PC-3 (cell line): Measurements from ENCODE around the gene EIF2S2. TPM values are rescaled to one million over a fixed set of nuclear protein-coding genes. Genes with fewer than 3 reads are reported as not detected.

ENCODE experiments used
- ATAC-seq: fragments of 200-7000 bp; cut with Tn5 transposase; 2 replicates; pipeline ENCODE4 v1.9.1; 2020; ENCODE audit warnings: mild to moderate bottlenecking, moderate library complexity
- BruUV-seq: library from RNA; stranded (reverse); fragments of 400-500 nt; replicated peaks from 2 replicates; lab custom pipeline; 2021; lab: Mats Ljungman, UMichigan
- CTCF ChIA-PET: fragments of 300-600 bp; sonication (Branson Sonifier 250); formaldehyde crosslinking; loops from one replicate; lab custom pipeline; 2022; ENCODE audit warnings: antibody characterized with exemption; lab: Charles Lee
- POLR2A ChIA-PET: fragments of 300-600 bp; sonication (Branson Sonifier 250); formaldehyde crosslinking; loops from one replicate; lab custom pipeline; 2022; ENCODE audit warnings: antibody characterized with exemption; ENCODE audit not compliant: unreplicated experiment; lab: Charles Lee
- DNase-seq: peaks from one replicate; pipeline ENCODE4 v3.0.0-alpha.2; 2015
- H2AFZ ChIP-seq: fragments of 300-600 bp; sonication (generic); 2 replicates; pipeline ENCODE4 v1.6.0; 2016; ENCODE audit warnings: antibody characterized with exemption, low read length
- H3F3A ChIP-seq: fragments of 300-600 bp; sonication (generic); one replicate; pipeline ENCODE4 v1.6.0; 2017; ENCODE audit warnings: antibody characterized with exemption, low read length, control low read depth, mild to moderate bottlenecking; ENCODE audit not compliant: unreplicated experiment
- H3K27ac ChIP-seq: fragments of 300-600 bp; sonication (generic); 2 replicates; pipeline ENCODE4 v1.5.1; 2016; ENCODE audit warnings: mild to moderate bottlenecking, low read length
- H3K27me3 ChIP-seq: fragments of 300-600 bp; sonication (generic); 2 replicates; pipeline ENCODE4 v1.6.1; 2016; ENCODE audit warnings: low read length, mixed read lengths
- H3K36me3 ChIP-seq: fragments of 300-600 bp; sonication (generic); 2 replicates; pipeline ENCODE4 v1.6.1; 2016; ENCODE audit warnings: low read depth, mixed run types, low read length, mixed read lengths
- H3K4me1 ChIP-seq: fragments of 300-600 bp; sonication (generic); 2 replicates; pipeline ENCODE4 v1.5.1; 2016; ENCODE audit warnings: low read length; ENCODE audit not compliant: insufficient read depth
- H3K4me2 ChIP-seq: fragments of 300-600 bp; sonication (generic); 2 replicates; pipeline ENCODE4 v1.6.0; 2016; ENCODE audit warnings: low read length
- H3K4me3 ChIP-seq: fragments of 300-600 bp; sonication (generic); 2 replicates; pipeline ENCODE4 v1.5.1; 2016; ENCODE audit warnings: mild to moderate bottlenecking, low read length, mixed read lengths
- H3K79me2 ChIP-seq: fragments of 300-600 bp; sonication (generic); 2 replicates; pipeline ENCODE4 v1.6.1; 2017; ENCODE audit warnings: low read length, mixed read lengths
- H3K9ac ChIP-seq: fragments of 300-600 bp; sonication (generic); 2 replicates; pipeline ENCODE4 v1.6.0; 2016; ENCODE audit warnings: mild to moderate bottlenecking, low read length
- H3K9me2 ChIP-seq: fragments of 300-600 bp; sonication (generic); replicated peaks from 2 replicates; pipeline ENCODE4 v1.6.1; 2016; ENCODE audit warnings: mixed run types, low read length, mixed read lengths
- H3K9me3 ChIP-seq: fragments of 300-600 bp; sonication (generic); 2 replicates; pipeline ENCODE4 v1.6.1; 2016; ENCODE audit warnings: low read length, mixed read lengths
- H4K20me1 ChIP-seq: fragments of 300-600 bp; sonication (generic); 2 replicates; pipeline ENCODE4 v1.6.1; 2016; ENCODE audit warnings: low read length, mixed read lengths
- EZH2 ChIP-seq: fragments of 300-600 bp; sonication (generic); IDR thresholded peaks from one replicate; pipeline ENCODE4 v1.6.1; 2017; ENCODE audit warnings: antibody characterized with exemption, mild to moderate bottlenecking, low read length; ENCODE audit not compliant: unreplicated experiment
- EZH2phosphoT487 ChIP-seq: fragments of 300-600 bp; sonication (generic); IDR thresholded peaks from 2 replicates; pipeline ENCODE4 v1.6.1; 2018; ENCODE audit warnings: mild to moderate bottlenecking, antibody characterized with exemption, low read length, borderline replicate concordance
- intact Hi-C: fragments of 100-400 bp; cut with micrococcal nuclease; formaldehyde crosslinking; loops from 2 replicates; pipeline ENCODE4 v1.9.0; 2023
- total RNA-seq: library from RNA; depleted of rRNA; stranded (reverse); fragments of >200 nt; gene quantifications from 2 replicates; pipeline ENCODE4 v1.2.3, GENCODE V29; 2014
- TF ChIP-seq, protein P1 (sequence below): fragments of 300-600 bp; sonication (generic); conservative IDR thresholded peaks from 2 replicates; pipeline ENCODE4 v1.5.1; 2017; ENCODE audit warnings: antibody characterized with exemption, low read depth, mild to moderate bottlenecking, low read length

EIF2S2 gene
- total RNA-seq, 1 experiment from 2014 or later: 83.4 TPM

- H3K9me3 ChIP-seq: no peaks in the 10 kb centered on the region
- no peak overlapping the region for H3K4me2 ChIP-seq
- no peaks in the 10 kb centered on the region for H3K27me3 ChIP-seq
- peaks cover 8% of the 10 kb centered on the region; the same call in 1 of the 2 replicates for H3K36me3 ChIP-seq
- no peak overlapping the region for H3K9ac ChIP-seq
- H3K27ac ChIP-seq: no peak overlapping the region
- H3F3A ChIP-seq: no peaks in the 10 kb centered on the region
- H3K4me3 ChIP-seq: no peak overlapping the region
- peaks cover 13% of the 10 kb centered on the region; the same call in 1 of the 2 replicates for H3K79me2 ChIP-seq
- H3K9me2 ChIP-seq: no peaks in the 10 kb centered on the region
- TSS peak; percentile 3 for BruUV-seq
- DNase-seq (no peak), ATAC-seq (no peak)
- ChIA-PET POLR2A (no interaction called here), CTCF (no interaction called here)
- no peak for TF ChIP-seq EZH2phosphoT487
- TF ChIP-seq EZH2: no peak
- TF ChIP-seq, protein P1, sequence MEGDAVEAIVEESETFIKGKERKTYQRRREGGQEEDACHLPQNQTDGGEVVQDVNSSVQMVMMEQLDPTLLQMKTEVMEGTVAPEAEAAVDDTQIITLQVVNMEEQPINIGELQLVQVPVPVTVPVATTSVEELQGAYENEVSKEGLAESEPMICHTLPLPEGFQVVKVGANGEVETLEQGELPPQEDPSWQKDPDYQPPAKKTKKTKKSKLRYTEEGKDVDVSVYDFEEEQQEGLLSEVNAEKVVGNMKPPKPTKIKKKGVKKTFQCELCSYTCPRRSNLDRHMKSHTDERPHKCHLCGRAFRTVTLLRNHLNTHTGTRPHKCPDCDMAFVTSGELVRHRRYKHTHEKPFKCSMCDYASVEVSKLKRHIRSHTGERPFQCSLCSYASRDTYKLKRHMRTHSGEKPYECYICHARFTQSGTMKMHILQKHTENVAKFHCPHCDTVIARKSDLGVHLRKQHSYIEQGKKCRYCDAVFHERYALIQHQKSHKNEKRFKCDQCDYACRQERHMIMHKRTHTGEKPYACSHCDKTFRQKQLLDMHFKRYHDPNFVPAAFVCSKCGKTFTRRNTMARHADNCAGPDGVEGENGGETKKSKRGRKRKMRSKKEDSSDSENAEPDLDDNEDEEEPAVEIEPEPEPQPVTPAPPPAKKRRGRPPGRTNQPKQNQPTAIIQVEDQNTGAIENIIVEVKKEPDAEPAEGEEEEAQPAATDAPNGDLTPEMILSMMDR: no peak
- peaks cover 9% of the 10 kb centered on the region for H3K4me1 ChIP-seq
- peaks cover 18% of the 10 kb centered on the region; the same call in 1 of the 2 replicates for H4K20me1 ChIP-seq
- H2AFZ ChIP-seq: no peak overlapping the region
- intact Hi-C loops: no loop called here
Observed at GRCh38 chr20:34072778-34073177, 39.3 kb downstream of the EIF2S2 start.

DNA sequence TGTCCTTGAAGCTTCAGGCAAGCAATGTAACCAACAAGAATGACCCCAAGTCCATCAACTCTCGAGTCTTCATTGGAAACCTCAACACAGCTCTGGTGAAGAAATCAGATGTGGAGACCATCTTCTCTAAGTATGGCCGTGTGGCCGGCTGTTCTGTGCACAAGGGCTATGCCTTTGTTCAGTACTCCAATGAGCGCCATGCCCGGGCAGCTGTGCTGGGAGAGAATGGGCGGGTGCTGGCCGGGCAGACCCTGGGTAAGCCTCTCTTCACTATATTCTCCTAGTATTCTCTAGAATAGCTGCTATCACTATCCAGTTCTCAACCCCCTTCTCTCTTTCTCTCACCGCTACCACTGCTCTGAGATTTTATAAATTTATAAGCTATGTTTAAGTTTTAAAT is 40.0 kb downstream of the EIF2S2 start:
- Histone ChIP-seq H2AFZ (no peak overlapping the region), H3K79me2 (peaks cover 13% of the 10 kb centered on the region; the same call in 1 of the 2 replicates), H3K9me3 (no peaks in the 10 kb centered on the region), H3K27me3 (no peaks in the 10 kb centered on the region), H3K9ac (no peak overlapping the region), H3K9me2 (no peaks in the 10 kb centered on the region), H3K27ac (no peak overlapping the region), H3K36me3 (peaks cover 8% of the 10 kb centered on the region; the same call in 1 of the 2 replicates), H3K4me3 (no peak overlapping the region), H4K20me1 (peaks cover 18% of the 10 kb centered on the region; the same call in 1 of the 2 replicates), H3K4me1 (peaks cover 9% of the 10 kb centered on the region), H3K4me2 (no peak overlapping the region), H3F3A (no peaks in the 10 kb centered on the region)
- ATAC-seq (no peak), DNase-seq (no peak)
- no peak for TF ChIP-seq EZH2phosphoT487
- TF ChIP-seq, protein P1: no peak
- BruUV-seq: no TSS peak
- POLR2A ChIA-PET: no interaction called here
- CTCF ChIA-PET: no interaction called here
- intact Hi-C loops: no loop called here

DNA sequence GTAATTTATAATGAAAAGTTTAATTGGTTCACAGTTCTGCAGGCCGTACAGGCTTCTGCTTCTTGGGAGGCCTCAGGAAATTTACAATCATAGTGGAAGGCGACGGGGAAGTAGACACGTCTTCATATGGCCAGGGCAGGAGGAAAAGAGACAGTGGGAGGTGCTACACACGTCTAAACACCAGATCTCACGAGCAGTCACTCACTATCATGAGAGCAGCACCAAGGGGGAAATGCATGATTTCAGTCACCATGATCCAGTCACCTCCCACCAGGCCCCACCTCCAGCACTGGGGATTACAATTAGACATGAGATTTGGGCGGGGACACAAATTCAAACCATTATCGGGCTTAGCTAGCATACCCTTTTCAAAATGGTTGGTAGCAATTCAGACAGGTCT is 41.2 kb downstream of the EIF2S2 start:
- no TSS peak for BruUV-seq
- H3F3A ChIP-seq: no peaks in the 10 kb centered on the region
- CTCF ChIA-PET: interaction anchor here (0.6 kb wide), 1 partner anchor 163 kb away, joined by 3 read pairs; no protein-coding TSS in a partner anchor
- H4K20me1 ChIP-seq: peaks cover 18% of the 10 kb centered on the region; the same call in 1 of the 2 replicates
- H3K36me3 ChIP-seq: peaks cover 2% of the 10 kb centered on the region; the same call in 1 of the 2 replicates
- H3K4me1 ChIP-seq: peaks cover 9% of the 10 kb centered on the region
- H3K27me3 ChIP-seq: no peaks in the 10 kb centered on the region
- H3K27ac ChIP-seq: no peak overlapping the region
- TF ChIP-seq, protein P1: no peak
- TF ChIP-seq EZH2phosphoT487 (no peak), EZH2 (no peak)
- intact Hi-C loops: loop anchor here (1.0 kb wide), 1 partner anchor 209 kb away; no protein-coding TSS in a partner anchor
- ATAC-seq: no peak
- no peak overlapping the region for H3K9ac ChIP-seq
- no peak overlapping the region for H3K4me2 ChIP-seq
- H2AFZ ChIP-seq: no peak overlapping the region
- H3K79me2 ChIP-seq: peaks cover 13% of the 10 kb centered on the region; the same call in 1 of the 2 replicates
- POLR2A ChIA-PET: no interaction called here
- no peaks in the 10 kb centered on the region for H3K9me3 ChIP-seq
- no peak for DNase-seq
- no peaks in the 10 kb centered on the region for H3K9me2 ChIP-seq
- H3K4me3 ChIP-seq: no peak overlapping the region
